NT2/D1 (cell line): ENCODE measurements around the gene ACACA.

Experiments
- SUZ12 ChIP-seq: IDR thresholded peaks from 2 replicates; pipeline ENCODE4 v1.6.1; 2011; ENCODE audit not compliant: insufficient read length, insufficient read depth; ENCODE audit errors: extremely low read depth
- YY1 ChIP-seq: IDR thresholded peaks from 2 replicates; pipeline ENCODE4 v1.6.1; 2011; ENCODE audit not compliant: insufficient read length, insufficient read depth

GRCh38 chr17:37158290-37158689, 248.3 kb downstream of the ACACA start:
- TF ChIP-seq YY1, result no peak
- no peak for TF ChIP-seq SUZ12
